OCI-LY7 (cell line): ENCODE measurements around the gene ATOSB. TPM values are rescaled to one million over a fixed set of nuclear protein-coding genes. Genes with fewer than 3 reads are reported as not detected.

ENCODE experiments used
- BruUV-seq: library from RNA; stranded (reverse); fragments of 400-500 nt; replicated peaks from 2 replicates; lab custom pipeline; 2021; lab: Mats Ljungman, UMichigan
- CTCF ChIA-PET: fragments of 300-600 bp; sonication (Branson Sonifier 250); formaldehyde crosslinking; loops from one replicate; lab custom pipeline; 2022; ENCODE audit warnings: antibody characterized with exemption; ENCODE audit not compliant: unreplicated experiment; lab: Charles Lee
- POLR2A ChIA-PET: fragments of 300-600 bp; sonication (Branson Sonifier 250); formaldehyde crosslinking; loops from one replicate; lab custom pipeline; 2022; ENCODE audit warnings: antibody characterized with exemption; lab: Charles Lee
- DNase-seq: peaks from one replicate; pipeline ENCODE4 v3.0.0-alpha.2; 2015; ENCODE audit warnings: low spot score
- H2AFZ ChIP-seq: fragments of 200-600 bp; sonication (generic), shearing (Covaris generic); 2 replicates; pipeline ENCODE4 v1.6.1; 2014; ENCODE audit warnings: mild to moderate bottlenecking, antibody characterized with exemption, low read length, moderate library complexity
- H3K27ac ChIP-seq: fragments of 200-600 bp; sonication (generic); 2 replicates; pipeline ENCODE4 v1.5.1; 2014; ENCODE audit warnings: mixed run types, low read depth, mild to moderate bottlenecking, moderate library complexity, low read length, inconsistent platforms; ENCODE audit not compliant: poor library complexity, severe bottlenecking
- H3K36me3 ChIP-seq: fragments of 200-600 bp; sonication (generic); 2 replicates; pipeline ENCODE4 v1.6.1; 2014; ENCODE audit warnings: mild to moderate bottlenecking, antibody characterized with exemption, low read length, moderate library complexity, mixed read lengths; ENCODE audit not compliant: insufficient read depth
- H3K4me1 ChIP-seq: fragments of 200-600 bp; sonication (generic); 2 replicates; pipeline ENCODE4 v1.5.1; 2014; ENCODE audit warnings: mild to moderate bottlenecking, low read length; ENCODE audit not compliant: insufficient read depth, poor library complexity, severe bottlenecking
- H3K4me2 ChIP-seq: fragments of 200-600 bp; sonication (generic); 2 replicates; pipeline ENCODE4 v1.6.1; 2014; ENCODE audit warnings: mild to moderate bottlenecking, low read length
- H3K4me3 ChIP-seq: fragments of 200-600 bp; sonication (generic); 2 replicates; pipeline ENCODE4 v1.5.1; 2014; ENCODE audit warnings: mild to moderate bottlenecking, low read depth, low read length; ENCODE audit not compliant: poor library complexity, severe bottlenecking
- H3K79me2 ChIP-seq: fragments of 200-600 bp; sonication (generic); 2 replicates; pipeline ENCODE4 v1.6.1; 2016; ENCODE audit warnings: low read depth, mild to moderate bottlenecking, low read length, moderate library complexity, mixed read lengths; ENCODE audit not compliant: insufficient read depth
- H3K9me2 ChIP-seq: fragments of 200-600 bp; sonication (generic); 2 replicates; pipeline ENCODE4 v1.6.1; 2016; ENCODE audit warnings: mild to moderate bottlenecking, low read length, mixed read lengths; ENCODE audit not compliant: insufficient read depth
- H3K9me3 ChIP-seq: fragments of 200-600 bp; sonication (generic); 2 replicates; pipeline ENCODE4 v1.6.1; 2014; ENCODE audit warnings: mild to moderate bottlenecking, mixed run types, low read length, mixed read lengths
- H4K20me1 ChIP-seq: fragments of 200-600 bp; sonication (generic); 2 replicates; pipeline ENCODE4 v1.6.1; 2014; ENCODE audit warnings: mild to moderate bottlenecking, antibody characterized with exemption, low read length, moderate library complexity, mixed read lengths; ENCODE audit not compliant: insufficient read depth
- EZH2phosphoT487 ChIP-seq: fragments of 200-600 bp; sonication (generic); IDR thresholded peaks from 2 replicates; pipeline ENCODE4 v1.6.1; 2018; ENCODE audit warnings: low read depth, borderline replicate concordance, mild to moderate bottlenecking, mixed run types, antibody characterized with exemption, low read length, moderate library complexity, mixed read lengths
- intact Hi-C: fragments of 100-400 bp; cut with micrococcal nuclease; formaldehyde crosslinking; loops from one replicate; pipeline ENCODE4 v1.10.0; 2022; ENCODE audit not compliant: unreplicated experiment
- total RNA-seq, 2 experiments: library from RNA; depleted of rRNA in 1 of 2; stranded (reverse); fragments of >200 nt in 1 of 2; shearing (Covaris generic) in 1 of 2; gene quantifications; 2 replicates each; pipeline ENCODE4 v1.2.3, GENCODE V29; 2014 to 2022
- TF ChIP-seq, protein P1 (sequence below): fragments of 200-600 bp; sonication (generic); conservative IDR thresholded peaks from 2 replicates; pipeline ENCODE4 v1.5.1; 2014; ENCODE audit warnings: mild to moderate bottlenecking, antibody characterized with exemption, low read length, moderate library complexity, mixed read lengths

Gene ATOSB
- total RNA-seq, 2 experiments from 2014 or later, result 1.4 to 4.7 TPM

DNA sequence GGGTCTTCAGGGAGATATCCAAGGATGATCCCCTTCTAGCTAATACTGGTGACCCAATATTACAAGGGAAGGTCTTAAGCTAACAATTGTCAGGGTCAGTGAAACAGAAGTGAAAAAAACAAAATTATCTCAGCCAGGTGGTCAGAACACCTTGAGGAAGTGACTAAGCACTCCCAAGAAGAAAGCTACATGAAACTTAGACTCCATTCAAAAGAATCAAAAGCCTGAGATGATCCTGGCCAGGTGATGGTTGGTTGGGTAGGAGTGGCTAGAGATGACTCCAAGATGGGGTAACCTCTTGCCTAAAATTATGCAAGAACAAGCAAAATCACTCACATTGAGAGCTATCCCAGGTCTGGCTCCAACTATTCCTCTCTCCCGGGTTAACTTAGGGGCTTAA lies 48.6 kb downstream of the ATOSB start:
- no peak overlapping the region for H3K4me2 ChIP-seq
- H3K9me2 ChIP-seq, result no peaks in the 10 kb centered on the region
- H4K20me1 ChIP-seq, result peaks cover 29% of the 10 kb centered on the region
- ChIA-PET POLR2A (interaction anchor here (3.1 kb wide), 1 partner anchor 13 kb away, joined by 10 read pairs; the partner anchor contains the start of gene FANCG), CTCF (no interaction called here)
- no peak overlapping the region for H3K4me3 ChIP-seq
- DNase-seq, result no peak
- H3K36me3 ChIP-seq, result peaks cover 94% of the 10 kb centered on the region
- no TSS peak for BruUV-seq
- peaks cover 27% of the 10 kb centered on the region for H3K4me1 ChIP-seq
- TF ChIP-seq, protein P1, sequence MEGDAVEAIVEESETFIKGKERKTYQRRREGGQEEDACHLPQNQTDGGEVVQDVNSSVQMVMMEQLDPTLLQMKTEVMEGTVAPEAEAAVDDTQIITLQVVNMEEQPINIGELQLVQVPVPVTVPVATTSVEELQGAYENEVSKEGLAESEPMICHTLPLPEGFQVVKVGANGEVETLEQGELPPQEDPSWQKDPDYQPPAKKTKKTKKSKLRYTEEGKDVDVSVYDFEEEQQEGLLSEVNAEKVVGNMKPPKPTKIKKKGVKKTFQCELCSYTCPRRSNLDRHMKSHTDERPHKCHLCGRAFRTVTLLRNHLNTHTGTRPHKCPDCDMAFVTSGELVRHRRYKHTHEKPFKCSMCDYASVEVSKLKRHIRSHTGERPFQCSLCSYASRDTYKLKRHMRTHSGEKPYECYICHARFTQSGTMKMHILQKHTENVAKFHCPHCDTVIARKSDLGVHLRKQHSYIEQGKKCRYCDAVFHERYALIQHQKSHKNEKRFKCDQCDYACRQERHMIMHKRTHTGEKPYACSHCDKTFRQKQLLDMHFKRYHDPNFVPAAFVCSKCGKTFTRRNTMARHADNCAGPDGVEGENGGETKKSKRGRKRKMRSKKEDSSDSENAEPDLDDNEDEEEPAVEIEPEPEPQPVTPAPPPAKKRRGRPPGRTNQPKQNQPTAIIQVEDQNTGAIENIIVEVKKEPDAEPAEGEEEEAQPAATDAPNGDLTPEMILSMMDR, result no peak
- TF ChIP-seq EZH2phosphoT487, result no peak
- no peaks in the 10 kb centered on the region for H3K9me3 ChIP-seq
- intact Hi-C loops, result no loop called here
- H3K79me2 ChIP-seq, result peaks cover 51% of the 10 kb centered on the region
- H2AFZ ChIP-seq, result no peak overlapping the region
- H3K27ac ChIP-seq, result no peak overlapping the region

DNA sequence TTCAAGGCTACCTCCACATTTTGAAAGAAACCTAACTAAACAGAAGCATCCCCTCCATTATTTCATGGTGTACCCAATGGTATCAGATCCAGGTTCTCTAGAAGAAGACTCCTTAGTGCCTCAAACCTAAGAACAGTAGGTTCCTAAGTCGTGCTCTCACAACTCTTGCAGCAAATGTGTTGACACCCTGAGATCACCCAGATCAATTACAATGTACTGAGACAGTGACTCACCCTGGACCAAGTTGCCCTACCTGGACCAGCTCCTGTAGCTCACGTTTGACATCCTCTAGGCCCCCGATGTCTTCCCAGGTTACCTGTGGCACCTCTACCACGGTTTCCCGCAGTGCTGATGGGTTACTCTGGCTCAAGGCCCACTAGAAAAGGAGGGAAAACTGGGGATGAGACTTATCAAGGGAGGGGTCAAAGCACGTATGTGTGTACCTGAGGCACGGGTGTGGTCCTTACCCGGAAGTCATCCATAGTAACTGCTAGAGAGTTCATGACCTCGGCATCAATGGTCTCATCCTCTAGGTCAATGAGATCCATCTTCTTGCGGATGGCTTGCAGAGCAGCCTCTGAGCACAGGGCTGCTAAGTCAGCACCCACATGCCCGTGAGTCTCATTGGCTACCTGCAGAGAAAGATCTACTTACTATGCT lies 55.0 kb downstream of the ATOSB start:
- POLR2A ChIA-PET, result no interaction called here
- Histone ChIP-seq H3K79me2 (no peaks in the 10 kb centered on the region), H3K4me2 (no peak overlapping the region), H3K36me3 (peaks cover 99% of the 10 kb centered on the region), H3K9me2 (no peaks in the 10 kb centered on the region), H3K4me1 (no peaks in the 10 kb centered on the region), H3K27ac (no peak overlapping the region), H2AFZ (no peak overlapping the region), H4K20me1 (0 out of 2 replicates have a peak, but pooled peaks cover 4% of the 10 kb centered on the region), H3K4me3 (no peak overlapping the region), H3K9me3 (no peaks in the 10 kb centered on the region)
- intact Hi-C loops, result no loop called here
- no TSS peak for BruUV-seq
- no peak for DNase-seq
- CTCF ChIA-PET, result no interaction called here
- TF ChIP-seq EZH2phosphoT487, result no peak
- TF ChIP-seq, protein P1, result no peak

DNA sequence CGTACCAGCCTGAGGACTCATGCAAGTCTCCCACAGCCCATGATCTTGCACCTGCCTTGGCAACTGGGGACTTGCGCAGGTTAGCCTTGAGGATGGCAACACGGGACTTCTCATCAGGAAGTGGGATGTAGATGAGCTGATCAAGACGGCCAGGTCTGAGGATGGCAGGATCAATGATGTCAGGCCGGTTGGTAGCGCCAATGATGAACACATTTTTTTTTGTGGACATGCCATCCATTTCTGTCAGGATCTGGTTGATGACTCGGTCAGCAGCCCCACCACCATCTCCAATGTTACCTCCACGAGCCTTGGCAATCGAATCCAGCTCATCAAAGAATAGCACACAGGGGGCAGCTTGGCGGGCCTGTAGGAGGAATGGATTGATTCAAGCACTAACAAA lies 56.2 kb downstream of the ATOSB start:
- TF ChIP-seq EZH2phosphoT487, result no peak
- TF ChIP-seq, protein P1, result no peak
- H3K4me2 ChIP-seq, result no peak overlapping the region
- peaks cover 99% of the 10 kb centered on the region for H3K36me3 ChIP-seq
- POLR2A ChIA-PET, result no interaction called here
- H3K4me1 ChIP-seq, result no peaks in the 10 kb centered on the region
- no peak for DNase-seq
- no TSS peak for BruUV-seq
- H3K9me2 ChIP-seq, result no peaks in the 10 kb centered on the region
- 0 out of 2 replicates have a peak, but pooled peaks cover 4% of the 10 kb centered on the region for H4K20me1 ChIP-seq
- H3K79me2 ChIP-seq, result no peaks in the 10 kb centered on the region
- intact Hi-C loops, result no loop called here
- CTCF ChIA-PET, result no interaction called here
- H2AFZ ChIP-seq, result no peak overlapping the region
- no peak overlapping the region for H3K27ac ChIP-seq
- no peak overlapping the region for H3K4me3 ChIP-seq
- H3K9me3 ChIP-seq, result no peaks in the 10 kb centered on the region
